HL-60 (cell line): ENCODE measurements around the gene APOBEC3B.

Source experiments
- CTCF ChIP-seq: IDR thresholded peaks from one replicate; pipeline ENCODE4 v1.5.1; 2011; ENCODE audit warnings: low read length, control low read depth, inconsistent platforms; ENCODE audit not compliant: insufficient read depth
- GABPA ChIP-seq: IDR thresholded peaks from 2 replicates; pipeline ENCODE4 v1.6.1; 2012; ENCODE audit warnings: low read depth
- POLR2AphosphoS5 ChIP-seq: IDR thresholded peaks from 2 replicates; pipeline ENCODE4 v1.6.1; 2012; ENCODE audit warnings: low read depth
- REST ChIP-seq: IDR thresholded peaks from 2 replicates; pipeline ENCODE4 v1.6.1; 2012; ENCODE audit warnings: low read depth; ENCODE audit not compliant: insufficient replicate concordance

GRCh38 chr22:39029227-39029626 lies 47.1 kb downstream of the APOBEC3B start:
- no peak for TF ChIP-seq CTCF
- no peak for TF ChIP-seq POLR2AphosphoS5
- TF ChIP-seq GABPA = no peak
- TF ChIP-seq REST = no peak
